GM21381 (cell line): Measurements from ENCODE around the gene UMOD.
"Not testable (repeated sequence)": the region's sequence is repeated elsewhere in the genome, so short reads cannot be mapped to it uniquely, and the experiment has no call there.

Source experiments
- ATAC-seq: cut with Tn5 transposase; IDR thresholded peaks from one replicate; pipeline ENCODE4 v1.9.1; 2021; ENCODE audit warnings: mild to moderate bottlenecking, moderate library complexity; ENCODE audit not compliant: unreplicated experiment

The UMOD gene

GRCh38 chr16:20322696-20323095 is 29.8 kb downstream of the UMOD start:
- no peak for ATAC-seq

- ATAC-seq: no peak
These were observed 30.8 kb downstream of the UMOD start for GRCh38 chr16:20321671-20322070.

- not testable (repeated sequence) for ATAC-seq
These were observed 31.5 kb downstream of the UMOD start for GRCh38 chr16:20321051-20321450.

- no peak for ATAC-seq
These were observed 31.9 kb downstream of the UMOD start for GRCh38 chr16:20320592-20320991.

- ATAC-seq: no peak
These were observed 32.3 kb downstream of the UMOD start for GRCh38 chr16:20320178-20320577.

- ATAC-seq: no peak
These were observed 33.1 kb downstream of the UMOD start for GRCh38 chr16:20319406-20319805.

- ATAC-seq: no peak
These were observed 34.1 kb downstream of the UMOD start for GRCh38 chr16:20318437-20318836.

- ATAC-seq: no peak
These were observed 34.5 kb downstream of the UMOD start for GRCh38 chr16:20318006-20318405.

- ATAC-seq: no peak
These were observed 35.4 kb downstream of the UMOD start for GRCh38 chr16:20317117-20317516.

GRCh38 chr16:20316715-20317114 is 35.8 kb downstream of the UMOD start:
- no peak for ATAC-seq

GRCh38 chr16:20315764-20316163 is 36.8 kb downstream of the UMOD start:
- no peak for ATAC-seq

GRCh38 chr16:20314575-20314974 is 37.9 kb downstream of the UMOD start:
- no peak for ATAC-seq

GRCh38 chr16:20313741-20314140 is 38.8 kb downstream of the UMOD start:
- ATAC-seq: no peak

GRCh38 chr16:20312536-20313095 is 39.9 kb downstream of the UMOD start:
- ATAC-seq: not testable (repeated sequence)

GRCh38 chr16:20311548-20311947 is 41.0 kb downstream of the UMOD start:
- no peak for ATAC-seq

GRCh38 chr16:20310421-20311395 is 41.8 kb downstream of the UMOD start:
- ATAC-seq: no peak

GRCh38 chr16:20309786-20310185 is 42.7 kb downstream of the UMOD start:
- no peak for ATAC-seq

- no peak for ATAC-seq
These were observed 43.5 kb downstream of the UMOD start for GRCh38 chr16:20308801-20309590.

GRCh38 chr16:20308266-20308665 is 44.2 kb downstream of the UMOD start:
- ATAC-seq: no peak

- no peak for ATAC-seq
These were observed 44.7 kb downstream of the UMOD start for GRCh38 chr16:20307791-20308190.

GRCh38 chr16:20307240-20307671 is 45.3 kb downstream of the UMOD start:
- ATAC-seq: no peak
